HepG2 (cell line): ENCODE results near the gene RNF213. TPM values are rescaled to one million over a fixed set of nuclear protein-coding genes. Genes with fewer than 3 reads are reported as not detected.

Experiments used
- ARID2 ChIP-seq: sonication (generic); formaldehyde crosslinking; IDR thresholded peaks from 2 replicates; pipeline ENCODE4 v1.8.1; 2022; ENCODE audit warnings: mild to moderate bottlenecking, missing genetic modification reagents, borderline replicate concordance
- DRAP1 ChIP-seq: IDR thresholded peaks from 2 replicates; pipeline ENCODE4 v1.6.1; 2016; ENCODE audit warnings: missing genetic modification reagents, missing compliant biosample characterization
- ETV6 ChIP-seq: sonication (generic); formaldehyde crosslinking; conservative IDR thresholded peaks from 2 replicates; pipeline ENCODE4 v1.4.0; 2020; ENCODE audit warnings: missing genetic modification reagents
- HOMEZ ChIP-seq: IDR thresholded peaks from 2 replicates; pipeline ENCODE4 v1.6.1; 2016; ENCODE audit warnings: low read depth
- MED8 ChIP-seq: sonication (generic); formaldehyde crosslinking; IDR thresholded peaks from 2 replicates; pipeline ENCODE4 v1.8.1; 2023; ENCODE audit warnings: mild to moderate bottlenecking, missing genetic modification reagents; ENCODE audit not compliant: insufficient replicate concordance
- MYNN ChIP-seq: sonication (generic); formaldehyde crosslinking; IDR thresholded peaks from 2 replicates; pipeline ENCODE4 v1.4.0; 2020; ENCODE audit warnings: mild to moderate bottlenecking, low read depth, missing genetic modification reagents
- NCOR1 ChIP-seq: fragments of 200-600 bp; sonication (generic); IDR thresholded peaks from 2 replicates; pipeline ENCODE4 v1.7.0; 2017; ENCODE audit warnings: antibody characterized with exemption, low read length, borderline replicate concordance
- PHF20 ChIP-seq: sonication (generic); formaldehyde crosslinking; IDR thresholded peaks from 2 replicates; pipeline ENCODE4 v1.5.0; 2020; ENCODE audit warnings: mild to moderate bottlenecking, missing genetic modification reagents
- PRMT3 ChIP-seq: sonication (generic); formaldehyde crosslinking; IDR thresholded peaks from 2 replicates; pipeline ENCODE4 v1.8.1; 2022; ENCODE audit warnings: low read depth, mild to moderate bottlenecking, moderate library complexity, missing genetic modification reagents, borderline replicate concordance
- PTBP1 ChIP-seq: fragments of 200-400 bp; formaldehyde crosslinking; IDR thresholded peaks from 2 replicates; pipeline ENCODE4 v1.6.1; 2018; ENCODE audit warnings: low read length, low read depth; ENCODE audit not compliant: poor library complexity, severe bottlenecking
- RFXANK ChIP-seq: IDR thresholded peaks from 2 replicates; pipeline ENCODE4 v1.6.1; 2016
- TCF12 ChIP-seq, 2 experiments: fragments of 450-650 bp in 1 of 2; sonication (generic) in 1 of 2; formaldehyde crosslinking in 1 of 2; IDR thresholded peaks; 2 replicates each; pipeline versions ENCODE4 v1.6.1 to v1.8.0; 2017 to 2022; ENCODE audit warnings: antibody characterized with exemption in 1 of 2, mild to moderate bottlenecking in 1 of 2, missing genetic modification reagents in 1 of 2, moderate library complexity in 1 of 2
- TEAD2 ChIP-seq: sonication (generic); formaldehyde crosslinking; IDR thresholded peaks from 2 replicates; pipeline ENCODE4 v1.9.0; 2021; ENCODE audit warnings: missing genetic modification reagents
- UBTF ChIP-seq: sonication (generic); formaldehyde crosslinking; IDR thresholded peaks from 2 replicates; pipeline ENCODE4 v1.4.0; 2020; ENCODE audit warnings: mild to moderate bottlenecking, missing genetic modification reagents
- ZBTB20 ChIP-seq: sonication (generic); formaldehyde crosslinking; IDR thresholded peaks from 2 replicates; pipeline ENCODE4 v1.8.1; 2023; ENCODE audit warnings: missing genetic modification reagents, low read depth, mild to moderate bottlenecking, borderline replicate concordance
- ZBTB8A ChIP-seq: sonication (generic); formaldehyde crosslinking; IDR thresholded peaks from 2 replicates; pipeline ENCODE4 v1.4.0; 2020; ENCODE audit warnings: mild to moderate bottlenecking, low read depth, missing genetic modification reagents, borderline replicate concordance
- ZKSCAN8 ChIP-seq: IDR thresholded peaks from 2 replicates; pipeline ENCODE4 v1.6.1; 2016; ENCODE audit warnings: borderline replicate concordance, missing genetic modification reagents, missing compliant biosample characterization
- ZNF225 ChIP-seq: sonication (generic); formaldehyde crosslinking; IDR thresholded peaks from 2 replicates; pipeline ENCODE4 v1.4.0; 2020; ENCODE audit warnings: mild to moderate bottlenecking, missing genetic modification reagents
- ZNF362 ChIP-seq: sonication (generic); formaldehyde crosslinking; IDR thresholded peaks from 2 replicates; pipeline ENCODE4 v1.4.0; 2020; ENCODE audit warnings: missing genetic modification reagents, mild to moderate bottlenecking, borderline replicate concordance
- ZNF552 ChIP-seq: sonication (generic); formaldehyde crosslinking; IDR thresholded peaks from 2 replicates; pipeline ENCODE4 v1.9.0; 2022; ENCODE audit warnings: missing genetic modification reagents, mild to moderate bottlenecking, borderline replicate concordance
- ZNF574 ChIP-seq: sonication (generic); formaldehyde crosslinking; IDR thresholded peaks from 2 replicates; pipeline ENCODE4 v1.4.0; 2020; ENCODE audit warnings: missing genetic modification reagents
- polyA plus RNA-seq, 8 experiments: library from polyadenylated mRNA; depleted of rRNA in 3 of 8; stranded (reverse) in 7 of 8; unstranded in 1 of 8; fragments of >200 nt; fragmentation: Illumina TruSeq in 4 of 8; extraction: Trizol in 4 of 8; gene quantifications; 2 replicates each; pipeline versions ENCODE4 v1.2.1 to v1.2.3, GENCODE V29; 2011 to 2016; ENCODE audit warnings: low read depth in 4 of 8, missing spikeins in 1 of 8, mixed read lengths in 1 of 8; ENCODE audit not compliant: insufficient read depth in 1 of 8
- total RNA-seq, 5 experiments: library from RNA; depleted of rRNA; stranded (reverse); fragments of >200 nt; fragmentation: Illumina TruSeq; extraction: Trizol; gene quantifications; 2 replicates each; pipeline ENCODE4 v1.2.3, GENCODE V29; 2016; ENCODE audit warnings: low read depth in 1 of 5

RNF213 gene
- total and polyA plus RNA-seq, 2 of the 13 experiments (the other 11 are each of a cell fraction or from before 2014, with no cell fraction given): 38.6 to 38.7 TPM

GRCh38 chr17:80426671-80427326 is 166.1 kb downstream of the RNF213 start (continued):
- TF ChIP-seq ZBTB8A (CRISPR knock-in tag): no peak
- no peak for TF ChIP-seq MYNN (CRISPR knock-in tag)
- no peak for TF ChIP-seq HOMEZ (CRISPR knock-in tag)
- TF ChIP-seq ZNF362: no peak
- no peak for TF ChIP-seq PRMT3
- peak; percentile 44; the same call in 1 of the 2 replicates for TF ChIP-seq ZNF225 (CRISPR knock-in tag)
- TF ChIP-seq PHF20 (CRISPR knock-in tag): no peak
- 0 out of 2 replicates have a peak, but pooled peaks have one; percentile 55 for TF ChIP-seq ZNF552 (CRISPR knock-in tag)
- TF ChIP-seq ZKSCAN8: peak; percentile 67; the same call in 1 of the 2 replicates
- TF ChIP-seq DRAP1 (CRISPR knock-in tag): peak; percentile 60
- TF ChIP-seq ETV6: 0 out of 2 replicates have a peak, but pooled peaks have one; percentile 35
- peak; percentile 62; the same call in 1 of the 2 replicates for TF ChIP-seq UBTF
- TF ChIP-seq MED8 (CRISPR knock-in tag): no peak
- TF ChIP-seq TEAD2 (CRISPR knock-in tag): no peak
- TF ChIP-seq NCOR1: no peak
- TF ChIP-seq ZBTB20 (CRISPR knock-in tag): no peak
- no peak for TF ChIP-seq TCF12 (IDR thresholded peaks at IDR 0.05)
- no peak for TF ChIP-seq TCF12 (CRISPR knock-in tag; IDR thresholded peaks at IDR 0.05)
- no peak; the same call in 1 of the 2 replicates for TF ChIP-seq ZNF574
- TF ChIP-seq RFXANK (CRISPR knock-in tag): 0 out of 2 replicates have a peak, but pooled peaks have one; percentile 72
- no peak for TF ChIP-seq PTBP1
- TF ChIP-seq ARID2 (CRISPR knock-in tag): no peak
